Measurements from ENCODE around the gene PRKAG2.

PRKAG2 gene

DNA sequence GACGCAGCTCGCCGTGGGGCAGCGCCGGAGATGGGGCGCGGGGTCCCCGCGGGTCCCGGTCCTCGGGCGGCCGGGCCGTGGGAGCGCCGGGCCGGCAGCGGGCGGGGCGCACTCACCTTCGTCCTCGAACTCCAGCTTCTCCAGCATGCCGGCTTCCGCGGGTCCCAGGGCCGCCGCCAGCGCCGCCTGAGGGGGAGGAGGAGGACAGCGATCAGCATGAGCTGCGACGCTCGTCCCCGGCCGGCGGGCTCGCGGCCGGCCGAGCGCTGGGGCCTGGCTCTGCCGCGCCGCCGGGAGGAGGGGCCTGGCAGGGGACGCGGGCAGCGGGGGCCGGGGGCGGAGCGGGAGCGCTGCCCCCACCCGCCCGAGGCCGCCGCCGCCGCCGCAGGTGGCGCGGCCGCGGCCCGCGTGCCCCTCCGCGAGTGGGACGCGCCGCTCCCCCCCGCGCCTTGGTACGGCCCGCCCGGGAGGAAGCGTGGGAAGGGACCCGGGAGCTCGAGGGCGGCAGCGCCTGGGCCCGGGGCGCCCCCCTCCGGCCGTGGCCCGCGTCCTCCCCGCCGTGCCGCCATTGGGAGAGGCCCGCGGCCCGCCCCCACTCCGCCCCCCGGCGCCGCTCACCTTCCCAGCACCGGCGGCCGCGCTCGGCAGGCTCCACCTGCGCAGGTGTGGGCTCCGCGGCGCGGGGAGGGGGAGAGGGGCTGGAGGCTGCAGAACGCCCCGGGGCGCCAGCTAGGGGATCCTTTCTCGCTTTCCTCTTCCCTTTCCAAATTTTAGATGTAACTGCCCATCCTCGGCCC lies 244.8 kb downstream of the PRKAG2 start:
- DNase-seq (ENCODE audit: low read depth) = peak; percentile 87
- peak overlapping the region; percentile 48 for H3K4me3 ChIP-seq (ENCODE audit: low read depth, low read length)
- TF ChIP-seq, protein P1, sequence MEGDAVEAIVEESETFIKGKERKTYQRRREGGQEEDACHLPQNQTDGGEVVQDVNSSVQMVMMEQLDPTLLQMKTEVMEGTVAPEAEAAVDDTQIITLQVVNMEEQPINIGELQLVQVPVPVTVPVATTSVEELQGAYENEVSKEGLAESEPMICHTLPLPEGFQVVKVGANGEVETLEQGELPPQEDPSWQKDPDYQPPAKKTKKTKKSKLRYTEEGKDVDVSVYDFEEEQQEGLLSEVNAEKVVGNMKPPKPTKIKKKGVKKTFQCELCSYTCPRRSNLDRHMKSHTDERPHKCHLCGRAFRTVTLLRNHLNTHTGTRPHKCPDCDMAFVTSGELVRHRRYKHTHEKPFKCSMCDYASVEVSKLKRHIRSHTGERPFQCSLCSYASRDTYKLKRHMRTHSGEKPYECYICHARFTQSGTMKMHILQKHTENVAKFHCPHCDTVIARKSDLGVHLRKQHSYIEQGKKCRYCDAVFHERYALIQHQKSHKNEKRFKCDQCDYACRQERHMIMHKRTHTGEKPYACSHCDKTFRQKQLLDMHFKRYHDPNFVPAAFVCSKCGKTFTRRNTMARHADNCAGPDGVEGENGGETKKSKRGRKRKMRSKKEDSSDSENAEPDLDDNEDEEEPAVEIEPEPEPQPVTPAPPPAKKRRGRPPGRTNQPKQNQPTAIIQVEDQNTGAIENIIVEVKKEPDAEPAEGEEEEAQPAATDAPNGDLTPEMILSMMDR (IDR thresholded peaks at IDR 0.05; ENCODE audit: low read depth, low read length) = peak; percentile 11
- TF ChIP-seq, protein P2, sequence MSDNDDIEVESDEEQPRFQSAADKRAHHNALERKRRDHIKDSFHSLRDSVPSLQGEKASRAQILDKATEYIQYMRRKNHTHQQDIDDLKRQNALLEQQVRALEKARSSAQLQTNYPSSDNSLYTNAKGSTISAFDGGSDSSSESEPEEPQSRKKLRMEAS (IDR thresholded peaks at IDR 0.05; ENCODE audit: low read depth, low read length) = no peak
- TF ChIP-seq POLR2A (IDR thresholded peaks at IDR 0.05; ENCODE audit: extremely low read depth, insufficient read length) = no peak
- TF ChIP-seq MYC (IDR thresholded peaks at IDR 0.05; ENCODE audit: low read depth, low read length) = no peak

DNA sequence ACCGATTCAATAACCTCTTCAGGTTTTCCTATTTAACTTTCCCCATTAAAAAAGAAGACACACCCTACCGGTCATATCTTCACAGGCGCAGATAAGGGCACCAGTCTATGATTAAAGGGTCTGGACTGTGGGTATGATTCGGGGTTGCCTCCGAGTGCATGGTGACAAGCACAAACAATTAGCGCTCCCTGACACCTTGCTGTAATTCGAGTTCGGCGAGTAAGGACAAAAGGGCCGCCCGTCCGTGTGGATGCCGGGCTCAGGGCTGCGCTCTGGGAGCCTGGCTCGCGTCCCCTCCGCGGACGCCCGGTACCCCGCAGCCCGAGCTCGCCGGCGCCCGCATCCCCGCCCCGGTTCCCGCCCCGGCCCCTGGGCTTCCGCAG lies 245.4 kb downstream of the PRKAG2 start:
- peak; percentile 68 for DNase-seq (ENCODE audit: low read depth)
- TF ChIP-seq, protein P2 (IDR thresholded peaks at IDR 0.05; ENCODE audit: low read depth, low read length) = no peak
- TF ChIP-seq, protein P1 (IDR thresholded peaks at IDR 0.05; ENCODE audit: low read depth, low read length) = peak; percentile 9
- TF ChIP-seq MYC (IDR thresholded peaks at IDR 0.05; ENCODE audit: low read depth, low read length) (no peak), POLR2A (IDR thresholded peaks at IDR 0.05; ENCODE audit: extremely low read depth, insufficient read length) (no peak)
- peak overlapping the region; percentile 74 for H3K4me3 ChIP-seq (ENCODE audit: low read depth, low read length)

DNA sequence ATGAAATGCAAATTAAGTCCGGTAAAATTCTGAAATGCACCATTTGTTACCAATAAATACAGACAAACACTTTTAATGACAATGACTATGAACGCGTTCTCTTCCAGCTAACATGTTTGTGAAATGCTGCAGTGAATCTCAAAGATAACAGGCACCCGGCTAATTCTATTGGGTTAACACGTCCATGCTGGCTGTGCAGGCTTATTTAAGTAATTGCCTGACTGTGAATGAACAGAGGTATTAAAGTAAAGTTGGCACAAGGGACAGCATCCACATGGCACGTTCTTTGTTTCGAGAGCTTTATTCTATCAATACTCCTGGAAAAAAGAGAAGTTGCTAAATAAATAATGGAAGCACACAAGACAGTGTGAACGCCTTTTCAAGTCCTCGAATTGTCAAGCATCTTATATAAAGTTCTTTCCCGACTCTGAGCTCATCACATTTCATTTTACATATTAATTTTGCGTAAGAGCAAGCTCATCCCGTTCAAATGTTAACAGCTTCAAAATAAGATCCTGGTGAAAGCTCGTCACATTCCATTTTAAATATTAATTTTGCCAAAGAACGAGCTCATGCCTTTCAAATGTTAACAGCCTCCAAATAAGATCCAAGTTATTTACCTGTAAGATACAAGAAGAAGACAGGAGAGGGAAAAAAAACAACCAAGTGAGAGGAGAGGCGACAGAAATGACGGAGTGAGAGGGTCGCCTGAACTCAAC lies 245.9 kb downstream of the PRKAG2 start:
- DNase-seq (ENCODE audit: low read depth) = peak; percentile 18
- TF ChIP-seq, protein P1 (IDR thresholded peaks at IDR 0.05; ENCODE audit: low read depth, low read length) = no peak
- H3K4me3 ChIP-seq (ENCODE audit: low read depth, low read length) = peak overlapping the region; percentile 74

DNA sequence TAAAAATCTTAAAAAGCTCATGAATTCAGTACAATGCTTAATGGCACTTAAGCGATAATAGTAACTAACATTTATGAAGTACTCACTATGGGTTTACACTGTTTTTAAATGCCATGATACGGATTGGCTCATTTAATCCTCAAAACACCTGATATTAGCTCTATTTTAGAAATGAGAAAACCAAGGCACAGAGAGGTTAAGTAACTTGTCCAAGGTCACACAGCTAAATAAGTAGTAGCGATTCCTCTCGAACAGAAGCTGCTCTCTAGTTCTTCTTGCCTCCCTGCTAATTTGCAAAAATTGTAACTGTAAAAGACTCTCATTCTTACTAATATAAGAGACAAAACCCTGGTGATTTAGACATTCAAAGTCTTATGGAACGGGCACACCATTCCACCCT lies 246.6 kb downstream of the PRKAG2 start:
- no peak for DNase-seq (ENCODE audit: low read depth)
- no peak for TF ChIP-seq POLR2A (IDR thresholded peaks at IDR 0.05; ENCODE audit: extremely low read depth, insufficient read length)
- TF ChIP-seq, protein P2 (IDR thresholded peaks at IDR 0.05; ENCODE audit: low read depth, low read length) = no peak
- TF ChIP-seq, protein P1 (IDR thresholded peaks at IDR 0.05; ENCODE audit: low read depth, low read length) = no peak
- no peak for TF ChIP-seq MYC (IDR thresholded peaks at IDR 0.05; ENCODE audit: low read depth, low read length)
- no peak overlapping the region for H3K4me3 ChIP-seq (ENCODE audit: low read depth, low read length)

DNA sequence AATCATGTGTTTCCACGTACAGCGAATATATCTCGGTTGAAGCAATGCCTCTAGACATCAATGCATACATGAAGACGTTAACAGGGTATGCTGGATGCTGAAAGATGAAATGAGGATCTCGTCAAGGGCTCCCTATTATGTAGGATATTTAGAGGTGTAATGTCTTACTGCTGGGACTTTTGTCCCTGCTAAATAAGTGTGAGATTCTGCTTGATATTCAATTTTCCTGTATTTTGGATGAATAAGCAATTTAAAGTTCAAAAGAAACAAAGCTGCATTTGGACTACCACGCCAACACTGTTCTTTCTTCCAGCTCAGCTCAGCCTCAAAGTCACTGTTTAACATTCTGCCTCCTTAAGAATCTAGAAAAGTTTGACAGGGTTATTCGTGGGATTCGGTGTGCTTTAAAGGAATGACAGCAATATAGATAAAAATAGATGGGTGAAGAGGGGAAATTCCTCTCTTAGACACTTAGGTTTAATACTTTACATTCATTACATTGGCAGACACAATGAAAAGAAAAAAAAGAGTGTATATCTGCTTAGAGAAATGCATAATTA lies 247.1 kb downstream of the PRKAG2 start:
- H3K4me3 ChIP-seq (ENCODE audit: low read depth, low read length) = no peak overlapping the region

More for the DNA sequence above, 247.1 kb downstream of the PRKAG2 start:
- DNase-seq (ENCODE audit: low read depth) = no peak
- TF ChIP-seq, protein P2 (IDR thresholded peaks at IDR 0.05; ENCODE audit: low read depth, low read length) = no peak
- TF ChIP-seq MYC (IDR thresholded peaks at IDR 0.05; ENCODE audit: low read depth, low read length) = no peak
- no peak for TF ChIP-seq POLR2A (IDR thresholded peaks at IDR 0.05; ENCODE audit: extremely low read depth, insufficient read length)
- TF ChIP-seq, protein P1 (IDR thresholded peaks at IDR 0.05; ENCODE audit: low read depth, low read length) = no peak

Data from NB4 (cell line).